PC-3 (cell line): ENCODE results near the gene GMDS. TPM values are rescaled to one million over a fixed set of nuclear protein-coding genes. Genes with fewer than 3 reads are reported as not detected.

ENCODE experiments used
- ATAC-seq: fragments of 200-7000 bp; cut with Tn5 transposase; 2 replicates; pipeline ENCODE4 v1.9.1; 2020; ENCODE audit warnings: mild to moderate bottlenecking, moderate library complexity
- BruUV-seq: library from RNA; stranded (reverse); fragments of 400-500 nt; replicated peaks from 2 replicates; lab custom pipeline; 2021; lab: Mats Ljungman, UMichigan
- CTCF ChIA-PET: fragments of 300-600 bp; sonication (Branson Sonifier 250); formaldehyde crosslinking; loops from one replicate; lab custom pipeline; 2022; ENCODE audit warnings: antibody characterized with exemption; lab: Charles Lee
- POLR2A ChIA-PET: fragments of 300-600 bp; sonication (Branson Sonifier 250); formaldehyde crosslinking; loops from one replicate; lab custom pipeline; 2022; ENCODE audit warnings: antibody characterized with exemption; ENCODE audit not compliant: unreplicated experiment; lab: Charles Lee
- DNase-seq: peaks from one replicate; pipeline ENCODE4 v3.0.0-alpha.2; 2015
- H2AFZ ChIP-seq: fragments of 300-600 bp; sonication (generic); 2 replicates; pipeline ENCODE4 v1.6.0; 2016; ENCODE audit warnings: antibody characterized with exemption, low read length
- H3F3A ChIP-seq: fragments of 300-600 bp; sonication (generic); one replicate; pipeline ENCODE4 v1.6.0; 2017; ENCODE audit warnings: antibody characterized with exemption, low read length, control low read depth, mild to moderate bottlenecking; ENCODE audit not compliant: unreplicated experiment
- H3K27ac ChIP-seq: fragments of 300-600 bp; sonication (generic); 2 replicates; pipeline ENCODE4 v1.5.1; 2016; ENCODE audit warnings: mild to moderate bottlenecking, low read length
- H3K27me3 ChIP-seq: fragments of 300-600 bp; sonication (generic); 2 replicates; pipeline ENCODE4 v1.6.1; 2016; ENCODE audit warnings: low read length, mixed read lengths
- H3K36me3 ChIP-seq: fragments of 300-600 bp; sonication (generic); 2 replicates; pipeline ENCODE4 v1.6.1; 2016; ENCODE audit warnings: low read depth, mixed run types, low read length, mixed read lengths
- H3K4me1 ChIP-seq: fragments of 300-600 bp; sonication (generic); 2 replicates; pipeline ENCODE4 v1.5.1; 2016; ENCODE audit warnings: low read length; ENCODE audit not compliant: insufficient read depth
- H3K4me2 ChIP-seq: fragments of 300-600 bp; sonication (generic); 2 replicates; pipeline ENCODE4 v1.6.0; 2016; ENCODE audit warnings: low read length
- H3K4me3 ChIP-seq: fragments of 300-600 bp; sonication (generic); 2 replicates; pipeline ENCODE4 v1.5.1; 2016; ENCODE audit warnings: mild to moderate bottlenecking, low read length, mixed read lengths
- H3K79me2 ChIP-seq: fragments of 300-600 bp; sonication (generic); 2 replicates; pipeline ENCODE4 v1.6.1; 2017; ENCODE audit warnings: low read length, mixed read lengths
- H3K9ac ChIP-seq: fragments of 300-600 bp; sonication (generic); 2 replicates; pipeline ENCODE4 v1.6.0; 2016; ENCODE audit warnings: mild to moderate bottlenecking, low read length
- H3K9me2 ChIP-seq: fragments of 300-600 bp; sonication (generic); replicated peaks from 2 replicates; pipeline ENCODE4 v1.6.1; 2016; ENCODE audit warnings: mixed run types, low read length, mixed read lengths
- H3K9me3 ChIP-seq: fragments of 300-600 bp; sonication (generic); 2 replicates; pipeline ENCODE4 v1.6.1; 2016; ENCODE audit warnings: low read length, mixed read lengths
- H4K20me1 ChIP-seq: fragments of 300-600 bp; sonication (generic); 2 replicates; pipeline ENCODE4 v1.6.1; 2016; ENCODE audit warnings: low read length, mixed read lengths
- EZH2 ChIP-seq: fragments of 300-600 bp; sonication (generic); IDR thresholded peaks from one replicate; pipeline ENCODE4 v1.6.1; 2017; ENCODE audit warnings: antibody characterized with exemption, mild to moderate bottlenecking, low read length; ENCODE audit not compliant: unreplicated experiment
- EZH2phosphoT487 ChIP-seq: fragments of 300-600 bp; sonication (generic); IDR thresholded peaks from 2 replicates; pipeline ENCODE4 v1.6.1; 2018; ENCODE audit warnings: mild to moderate bottlenecking, antibody characterized with exemption, low read length, borderline replicate concordance
- intact Hi-C: fragments of 100-400 bp; cut with micrococcal nuclease; formaldehyde crosslinking; loops from 2 replicates; pipeline ENCODE4 v1.9.0; 2023
- total RNA-seq: library from RNA; depleted of rRNA; stranded (reverse); fragments of >200 nt; gene quantifications from 2 replicates; pipeline ENCODE4 v1.2.3, GENCODE V29; 2014
- TF ChIP-seq, protein P1 (sequence below): fragments of 300-600 bp; sonication (generic); conservative IDR thresholded peaks from 2 replicates; pipeline ENCODE4 v1.5.1; 2017; ENCODE audit warnings: antibody characterized with exemption, low read depth, mild to moderate bottlenecking, low read length

The GMDS gene
- total RNA-seq, 1 experiment from 2014 or later = 18.3 TPM

DNA sequence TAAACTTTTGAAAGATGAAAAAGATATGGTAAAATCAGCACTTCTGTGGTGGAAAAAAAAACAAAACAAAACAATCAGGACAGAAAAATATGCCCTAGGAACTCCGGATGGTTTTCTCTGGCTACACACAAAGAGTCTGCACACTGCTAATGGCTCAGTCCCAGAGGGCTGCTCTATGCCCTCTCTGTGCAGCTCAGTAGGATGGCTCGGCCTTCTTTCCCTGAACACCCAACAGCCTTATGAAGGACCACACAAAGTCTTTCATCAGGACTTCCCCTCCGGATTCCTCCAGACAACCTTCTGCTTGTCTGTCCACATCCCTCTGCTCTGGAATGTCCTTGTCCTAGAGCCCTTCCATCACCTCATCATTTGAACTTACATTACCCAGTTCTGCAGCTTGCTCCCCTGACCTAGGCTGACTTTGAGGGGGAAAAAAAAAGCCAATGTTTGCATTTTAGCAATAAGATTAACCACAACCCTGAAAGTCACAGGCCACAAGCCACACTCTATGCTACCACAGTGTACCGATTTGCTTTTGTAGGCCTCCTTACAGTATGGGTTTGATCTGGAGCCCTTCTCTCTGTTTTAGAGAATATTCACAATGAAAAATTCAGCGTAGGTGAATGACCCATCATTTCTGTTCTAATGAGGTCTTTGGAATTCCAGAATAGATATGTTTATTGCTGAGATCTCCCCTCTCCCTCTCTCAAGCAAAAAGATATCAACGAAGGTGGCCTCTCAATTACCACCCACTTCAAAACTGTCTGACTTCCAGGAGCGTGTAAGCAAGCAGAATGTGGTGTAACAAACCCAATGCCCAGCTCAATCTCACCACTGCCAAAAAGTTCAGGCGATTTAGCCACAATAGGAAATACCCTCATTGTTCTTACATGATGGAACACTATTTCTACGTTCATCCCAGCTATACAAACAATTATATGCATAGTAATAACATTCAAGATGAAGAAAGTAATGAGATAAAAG lies 164.0 kb downstream of the GMDS start:
- H3F3A ChIP-seq = no peaks in the 10 kb centered on the region
- BruUV-seq = no TSS peak
- H3K36me3 ChIP-seq = 0 out of 2 replicates have a peak, but pooled peaks cover 5% of the 10 kb centered on the region
- H3K27ac ChIP-seq = no peak overlapping the region
- H4K20me1 ChIP-seq = no peaks in the 10 kb centered on the region
- no peaks in the 10 kb centered on the region for H3K79me2 ChIP-seq
- no peaks in the 10 kb centered on the region for H3K27me3 ChIP-seq
- intact Hi-C loops = no loop called here
- DNase-seq (no peak), ATAC-seq (no peak)
- CTCF ChIA-PET = no interaction called here
- H3K9me3 ChIP-seq = no peaks in the 10 kb centered on the region
- no peaks in the 10 kb centered on the region for H3K9me2 ChIP-seq
- no peak overlapping the region for H3K9ac ChIP-seq
- H3K4me3 ChIP-seq = no peak overlapping the region
- H3K4me2 ChIP-seq = no peak overlapping the region
- POLR2A ChIA-PET = no interaction called here
- peaks cover 5% of the 10 kb centered on the region; the same call in 1 of the 2 replicates for H3K4me1 ChIP-seq
- H2AFZ ChIP-seq = no peak overlapping the region
- TF ChIP-seq EZH2phosphoT487 (no peak), EZH2 (no peak)
- TF ChIP-seq, protein P1, sequence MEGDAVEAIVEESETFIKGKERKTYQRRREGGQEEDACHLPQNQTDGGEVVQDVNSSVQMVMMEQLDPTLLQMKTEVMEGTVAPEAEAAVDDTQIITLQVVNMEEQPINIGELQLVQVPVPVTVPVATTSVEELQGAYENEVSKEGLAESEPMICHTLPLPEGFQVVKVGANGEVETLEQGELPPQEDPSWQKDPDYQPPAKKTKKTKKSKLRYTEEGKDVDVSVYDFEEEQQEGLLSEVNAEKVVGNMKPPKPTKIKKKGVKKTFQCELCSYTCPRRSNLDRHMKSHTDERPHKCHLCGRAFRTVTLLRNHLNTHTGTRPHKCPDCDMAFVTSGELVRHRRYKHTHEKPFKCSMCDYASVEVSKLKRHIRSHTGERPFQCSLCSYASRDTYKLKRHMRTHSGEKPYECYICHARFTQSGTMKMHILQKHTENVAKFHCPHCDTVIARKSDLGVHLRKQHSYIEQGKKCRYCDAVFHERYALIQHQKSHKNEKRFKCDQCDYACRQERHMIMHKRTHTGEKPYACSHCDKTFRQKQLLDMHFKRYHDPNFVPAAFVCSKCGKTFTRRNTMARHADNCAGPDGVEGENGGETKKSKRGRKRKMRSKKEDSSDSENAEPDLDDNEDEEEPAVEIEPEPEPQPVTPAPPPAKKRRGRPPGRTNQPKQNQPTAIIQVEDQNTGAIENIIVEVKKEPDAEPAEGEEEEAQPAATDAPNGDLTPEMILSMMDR = no peak

DNA sequence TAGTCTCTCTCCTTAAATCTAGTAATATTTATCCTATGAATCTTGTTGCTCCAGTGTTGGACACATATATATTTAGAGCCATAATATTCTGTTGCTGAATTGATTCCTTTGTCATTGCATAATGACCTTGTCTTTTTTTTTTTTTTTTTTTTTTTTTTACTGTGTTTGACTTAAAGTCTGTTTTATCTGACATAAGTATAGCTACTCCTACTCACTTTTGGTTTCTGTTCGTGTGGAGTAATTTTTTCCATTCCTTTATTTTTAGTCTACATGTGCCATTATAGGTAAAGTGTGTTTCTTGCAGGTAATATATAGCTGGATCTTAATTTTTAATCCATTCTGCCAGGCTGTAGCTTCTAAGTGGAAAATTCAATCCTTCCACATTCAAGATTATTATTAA lies 166.5 kb downstream of the GMDS start:
- no peak overlapping the region for H3K9ac ChIP-seq
- H3K9me2 ChIP-seq = no peaks in the 10 kb centered on the region
- H3K9me3 ChIP-seq = no peaks in the 10 kb centered on the region
- ATAC-seq (no peak), DNase-seq (no peak)
- TF ChIP-seq EZH2phosphoT487 (no peak), EZH2 (no peak)
- 0 out of 2 replicates have a peak, but pooled peaks cover 5% of the 10 kb centered on the region for H3K36me3 ChIP-seq
- no peaks in the 10 kb centered on the region for H4K20me1 ChIP-seq
- H3F3A ChIP-seq = no peaks in the 10 kb centered on the region
- no peaks in the 10 kb centered on the region for H3K27me3 ChIP-seq
- H3K79me2 ChIP-seq = no peaks in the 10 kb centered on the region
- no peak overlapping the region for H3K4me3 ChIP-seq
- H2AFZ ChIP-seq = no peak overlapping the region
- ChIA-PET CTCF (no interaction called here), POLR2A (no interaction called here)
- intact Hi-C loops = no loop called here
- no peaks in the 10 kb centered on the region for H3K4me1 ChIP-seq
- no TSS peak for BruUV-seq
- no peak overlapping the region for H3K4me2 ChIP-seq
- no peak overlapping the region for H3K27ac ChIP-seq

DNA sequence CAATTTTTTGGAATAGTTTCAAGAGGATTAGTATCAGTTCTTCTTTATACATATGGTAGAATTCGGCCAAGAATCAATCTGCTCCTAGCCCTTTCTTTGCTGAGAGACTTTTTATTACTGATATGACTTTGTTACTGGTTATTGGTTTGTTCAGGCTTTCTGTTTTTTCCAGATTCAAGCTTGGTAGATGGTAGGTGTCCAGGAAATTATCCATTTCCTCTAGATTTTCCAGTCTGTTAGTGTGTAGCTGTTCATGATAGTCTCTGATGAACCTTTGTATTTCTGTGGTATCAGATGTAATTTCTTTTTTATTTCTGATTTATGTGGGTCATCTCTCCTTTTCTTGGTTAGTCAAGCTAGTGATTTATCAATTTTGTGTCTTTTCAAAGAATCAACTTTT lies 167.6 kb downstream of the GMDS start:
- no peaks in the 10 kb centered on the region for H4K20me1 ChIP-seq
- no peak for DNase-seq
- H3K9ac ChIP-seq = no peak overlapping the region
- H3K4me1 ChIP-seq = no peaks in the 10 kb centered on the region
- no peaks in the 10 kb centered on the region for H3K27me3 ChIP-seq
- H3K79me2 ChIP-seq = no peaks in the 10 kb centered on the region
- ChIA-PET POLR2A (no interaction called here), CTCF (no interaction called here)
- TF ChIP-seq EZH2 (no peak), EZH2phosphoT487 (no peak)
- TF ChIP-seq, protein P1 = no peak
- H3K36me3 ChIP-seq = 0 out of 2 replicates have a peak, but pooled peaks cover 5% of the 10 kb centered on the region
- no peak for ATAC-seq
- no TSS peak for BruUV-seq
- H3K27ac ChIP-seq = no peak overlapping the region
- intact Hi-C loops = no loop called here
- no peak overlapping the region for H3K4me3 ChIP-seq
- no peaks in the 10 kb centered on the region for H3K9me3 ChIP-seq
- no peaks in the 10 kb centered on the region for H3F3A ChIP-seq
- H3K4me2 ChIP-seq = no peak overlapping the region
- H3K9me2 ChIP-seq = no peaks in the 10 kb centered on the region
- no peak overlapping the region for H2AFZ ChIP-seq
